Liver (tissue), 3 donors: ENCODE measurements around the gene GALNT1.

Experiments used
- FOXA1 ChIP-seq: IDR thresholded peaks from 2 replicates; pipeline ENCODE4 v1.6.1; 2016; ENCODE audit warnings: antibody characterized with exemption
- HNF4A ChIP-seq, 2 donors: conservative IDR thresholded peaks; 2 replicates each; pipeline ENCODE4 v1.6.1; 2016; ENCODE audit warnings: antibody characterized with exemption in 2 of 2, mild to moderate bottlenecking in 2 of 2
- HNF4G ChIP-seq: IDR thresholded peaks from 2 replicates; pipeline ENCODE4 v1.6.1; 2016; ENCODE audit warnings: antibody characterized with exemption
- RAD21 ChIP-seq, 2 donors: IDR thresholded peaks; 2 replicates each; pipeline ENCODE4 v1.6.1; 2016; ENCODE audit warnings: antibody characterized with exemption in 2 of 2, mild to moderate bottlenecking in 2 of 2
- RXRA ChIP-seq, 2 donors: IDR thresholded peaks; 2 replicates each; pipeline ENCODE4 v1.6.1; 2017 to 2018; ENCODE audit warnings: antibody characterized with exemption in 2 of 2, mild to moderate bottlenecking in 1 of 2
- TAF1 ChIP-seq: conservative IDR thresholded peaks from 2 replicates; pipeline ENCODE4 v1.6.1; 2016; ENCODE audit warnings: antibody characterized with exemption, mild to moderate bottlenecking
- YY1 ChIP-seq: IDR thresholded peaks from 2 replicates; pipeline ENCODE4 v1.6.1; 2016; ENCODE audit warnings: antibody characterized with exemption, mild to moderate bottlenecking
- TF ChIP-seq, protein P1 (sequence below): IDR thresholded peaks from 2 replicates; pipeline ENCODE4 v1.6.1; 2016; ENCODE audit warnings: antibody characterized with exemption
- TF ChIP-seq, protein P2 (sequence below): fragments of 150-350 bp; IDR thresholded peaks from 2 replicates; pipeline ENCODE4 v1.5.1; 2017; ENCODE audit warnings: improper control_type of control experiment, low read depth, low read length; ENCODE audit not compliant: missing input control
- TF ChIP-seq, protein P3 (sequence below): IDR thresholded peaks from 2 replicates; pipeline ENCODE4 v1.6.1; 2016; ENCODE audit warnings: antibody characterized with exemption, mild to moderate bottlenecking
- donor health status: healthy.
- donor health status: healthy.

DNA sequence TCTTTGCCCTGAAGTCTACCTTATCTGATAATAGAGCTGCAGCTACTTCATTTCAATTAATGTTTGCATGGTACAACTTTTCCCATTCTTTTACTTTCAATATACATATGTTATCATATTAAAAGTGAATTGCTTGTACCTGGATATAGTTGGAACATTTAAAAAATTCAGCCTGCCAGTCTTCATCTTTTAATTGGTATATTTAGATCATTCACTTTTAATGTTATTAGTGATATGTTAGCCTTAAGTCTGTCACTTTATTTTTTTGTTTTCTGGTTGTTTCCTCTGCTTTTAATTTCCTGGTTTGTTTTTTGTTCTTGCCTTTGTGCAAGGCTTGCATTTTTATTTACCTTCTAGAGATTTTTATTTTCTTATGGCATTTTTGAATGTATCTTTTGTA lies 158.2 kb downstream of the GALNT1 start:
- TF ChIP-seq, protein P1, sequence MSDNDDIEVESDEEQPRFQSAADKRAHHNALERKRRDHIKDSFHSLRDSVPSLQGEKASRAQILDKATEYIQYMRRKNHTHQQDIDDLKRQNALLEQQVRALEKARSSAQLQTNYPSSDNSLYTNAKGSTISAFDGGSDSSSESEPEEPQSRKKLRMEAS = no peak
- TF ChIP-seq, protein P2, sequence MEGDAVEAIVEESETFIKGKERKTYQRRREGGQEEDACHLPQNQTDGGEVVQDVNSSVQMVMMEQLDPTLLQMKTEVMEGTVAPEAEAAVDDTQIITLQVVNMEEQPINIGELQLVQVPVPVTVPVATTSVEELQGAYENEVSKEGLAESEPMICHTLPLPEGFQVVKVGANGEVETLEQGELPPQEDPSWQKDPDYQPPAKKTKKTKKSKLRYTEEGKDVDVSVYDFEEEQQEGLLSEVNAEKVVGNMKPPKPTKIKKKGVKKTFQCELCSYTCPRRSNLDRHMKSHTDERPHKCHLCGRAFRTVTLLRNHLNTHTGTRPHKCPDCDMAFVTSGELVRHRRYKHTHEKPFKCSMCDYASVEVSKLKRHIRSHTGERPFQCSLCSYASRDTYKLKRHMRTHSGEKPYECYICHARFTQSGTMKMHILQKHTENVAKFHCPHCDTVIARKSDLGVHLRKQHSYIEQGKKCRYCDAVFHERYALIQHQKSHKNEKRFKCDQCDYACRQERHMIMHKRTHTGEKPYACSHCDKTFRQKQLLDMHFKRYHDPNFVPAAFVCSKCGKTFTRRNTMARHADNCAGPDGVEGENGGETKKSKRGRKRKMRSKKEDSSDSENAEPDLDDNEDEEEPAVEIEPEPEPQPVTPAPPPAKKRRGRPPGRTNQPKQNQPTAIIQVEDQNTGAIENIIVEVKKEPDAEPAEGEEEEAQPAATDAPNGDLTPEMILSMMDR = no peak
- no peak for TF ChIP-seq YY1
- TF ChIP-seq, protein P3, sequence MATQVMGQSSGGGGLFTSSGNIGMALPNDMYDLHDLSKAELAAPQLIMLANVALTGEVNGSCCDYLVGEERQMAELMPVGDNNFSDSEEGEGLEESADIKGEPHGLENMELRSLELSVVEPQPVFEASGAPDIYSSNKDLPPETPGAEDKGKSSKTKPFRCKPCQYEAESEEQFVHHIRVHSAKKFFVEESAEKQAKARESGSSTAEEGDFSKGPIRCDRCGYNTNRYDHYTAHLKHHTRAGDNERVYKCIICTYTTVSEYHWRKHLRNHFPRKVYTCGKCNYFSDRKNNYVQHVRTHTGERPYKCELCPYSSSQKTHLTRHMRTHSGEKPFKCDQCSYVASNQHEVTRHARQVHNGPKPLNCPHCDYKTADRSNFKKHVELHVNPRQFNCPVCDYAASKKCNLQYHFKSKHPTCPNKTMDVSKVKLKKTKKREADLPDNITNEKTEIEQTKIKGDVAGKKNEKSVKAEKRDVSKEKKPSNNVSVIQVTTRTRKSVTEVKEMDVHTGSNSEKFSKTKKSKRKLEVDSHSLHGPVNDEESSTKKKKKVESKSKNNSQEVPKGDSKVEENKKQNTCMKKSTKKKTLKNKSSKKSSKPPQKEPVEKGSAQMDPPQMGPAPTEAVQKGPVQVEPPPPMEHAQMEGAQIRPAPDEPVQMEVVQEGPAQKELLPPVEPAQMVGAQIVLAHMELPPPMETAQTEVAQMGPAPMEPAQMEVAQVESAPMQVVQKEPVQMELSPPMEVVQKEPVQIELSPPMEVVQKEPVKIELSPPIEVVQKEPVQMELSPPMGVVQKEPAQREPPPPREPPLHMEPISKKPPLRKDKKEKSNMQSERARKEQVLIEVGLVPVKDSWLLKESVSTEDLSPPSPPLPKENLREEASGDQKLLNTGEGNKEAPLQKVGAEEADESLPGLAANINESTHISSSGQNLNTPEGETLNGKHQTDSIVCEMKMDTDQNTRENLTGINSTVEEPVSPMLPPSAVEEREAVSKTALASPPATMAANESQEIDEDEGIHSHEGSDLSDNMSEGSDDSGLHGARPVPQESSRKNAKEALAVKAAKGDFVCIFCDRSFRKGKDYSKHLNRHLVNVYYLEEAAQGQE = no peak
- TF ChIP-seq HNF4A (conservative IDR thresholded peaks at IDR 0.05) = no peak
- no peak for TF ChIP-seq RAD21 (IDR thresholded peaks at IDR 0.05)
- no peak for TF ChIP-seq HNF4G
- no peak for TF ChIP-seq FOXA1
- no peak for TF ChIP-seq TAF1
- no peak for TF ChIP-seq RXRA (IDR thresholded peaks at IDR 0.05)
